Panc1 (cell line): ENCODE results near the gene NFYC. TPM values are rescaled to one million over a fixed set of nuclear protein-coding genes. Genes with fewer than 3 reads are reported as not detected.

Source experiments
- ATAC-seq: fragments of 200-7000 bp; cut with Tn5 transposase; 2 replicates; pipeline ENCODE4 v1.9.1; 2020; ENCODE audit warnings: mild to moderate bottlenecking, moderate library complexity
- BruUV-seq: library from RNA; stranded (reverse); fragments of 400-500 nt; replicated peaks from 2 replicates; lab custom pipeline; 2021; lab: Mats Ljungman, UMichigan
- CTCF ChIA-PET: fragments of 300-600 bp; sonication (Branson Sonifier 250); formaldehyde crosslinking; loops from one replicate; lab custom pipeline; 2022; ENCODE audit warnings: antibody characterized with exemption; lab: Charles Lee
- POLR2A ChIA-PET: fragments of 300-600 bp; sonication (Branson Sonifier 250); formaldehyde crosslinking; loops from one replicate; lab custom pipeline; 2022; ENCODE audit warnings: antibody characterized with exemption; lab: Charles Lee
- DNase-seq: peaks from one replicate; pipeline ENCODE4 v3.0.0-alpha.2; 2010; ENCODE audit warnings: low read depth, low spot score
- H3K27ac ChIP-seq: 2 replicates; pipeline ENCODE4 v1.5.1; 2011; ENCODE audit warnings: mild to moderate bottlenecking, low read length, inconsistent platforms
- H3K27me3 ChIP-seq: fragments of 200-500 bp; sonication (Bioruptor generic); 2 replicates; pipeline ENCODE4 v1.6.0; 2014; ENCODE audit warnings: low read length, inconsistent platforms; ENCODE audit not compliant: control insufficient read depth, insufficient read depth
- H3K36me3 ChIP-seq: fragments of 200-500 bp; sonication (Bioruptor generic); 2 replicates; pipeline ENCODE4 v1.5.1; 2014; ENCODE audit warnings: inconsistent platforms, mild to moderate bottlenecking, low read length, moderate library complexity; ENCODE audit not compliant: control insufficient read depth, insufficient read depth
- H3K4me1 ChIP-seq: 2 replicates; pipeline ENCODE4 v1.5.1; 2011; ENCODE audit warnings: inconsistent platforms, mild to moderate bottlenecking, low read length, moderate library complexity; ENCODE audit not compliant: control insufficient read depth, insufficient read depth
- H3K4me3 ChIP-seq, 2 experiments: 2 replicates each; pipeline ENCODE4 v1.5.1; 2011 to 2012; ENCODE audit warnings: low read depth in 2 of 2, low read length in 2 of 2, mild to moderate bottlenecking in 2 of 2, inconsistent platforms in 1 of 2, moderate library complexity in 1 of 2
- H3K9me3 ChIP-seq: fragments of 200-500 bp; sonication (Bioruptor generic); 2 replicates; pipeline ENCODE4 v1.5.1; 2014; ENCODE audit warnings: low read depth, mild to moderate bottlenecking, inconsistent platforms, low read length, moderate library complexity; ENCODE audit not compliant: control insufficient read depth, insufficient read depth
- CTCF ChIP-seq: fragments of 450-650 bp; IDR thresholded peaks from 2 replicates; pipeline ENCODE4 v1.5.1; 2017; ENCODE audit warnings: mild to moderate bottlenecking
- POLR2AphosphoS5 ChIP-seq: IDR thresholded peaks from 2 replicates; pipeline ENCODE4 v1.6.1; 2012; ENCODE audit warnings: mild to moderate bottlenecking, low read depth, low read length, moderate library complexity
- REST ChIP-seq, 2 experiments: IDR thresholded peaks; 2 replicates each; pipeline ENCODE4 v1.6.1; 2011 to 2012; ENCODE audit warnings: low read depth in 2 of 2, control low read depth in 1 of 2, low read length in 1 of 2, mild to moderate bottlenecking in 1 of 2, moderate library complexity in 1 of 2; ENCODE audit not compliant: insufficient read depth in 1 of 2
- SIN3A ChIP-seq: IDR thresholded peaks from 2 replicates; pipeline ENCODE4 v1.6.1; 2012; ENCODE audit warnings: low read depth, mild to moderate bottlenecking, low read length, moderate library complexity, borderline replicate concordance; ENCODE audit not compliant: insufficient read depth
- TCF7L2 ChIP-seq: IDR thresholded peaks from 2 replicates; pipeline ENCODE4 v1.6.1; 2011; ENCODE audit warnings: mild to moderate bottlenecking, low read depth, low read length, inconsistent platforms
- in situ Hi-C: cut with HindIII; loops from 2 replicates; pipeline ENCODE4 v1.10.0; 2016; ENCODE audit warnings: low sequenced_read_pairs, low pct_unique_long_range_greater_than_20kb
- intact Hi-C: fragments of 100-400 bp; cut with micrococcal nuclease; formaldehyde crosslinking; loops from one replicate; pipeline ENCODE4 v1.10.0; 2022; ENCODE audit not compliant: unreplicated experiment
- total RNA-seq: library from RNA; stranded (reverse); gene quantifications from one replicate; pipeline ENCODE4 v1.2.1, GENCODE V29; 2021; ENCODE audit not compliant: unreplicated experiment

NFYC gene
- total RNA-seq, 1 experiment from 2014 or later: 81.9 TPM

- no TSS peak for BruUV-seq
- in situ Hi-C loops: no loop called here
- TF ChIP-seq SIN3A (no peak), TCF7L2 (no peak), POLR2AphosphoS5 (no peak), REST (IDR thresholded peaks at IDR 0.05; ENCODE audit: insufficient read depth in 1 of 2, low read depth in 2 of 2, low read length in 1 of 2) (no peak), CTCF (no peak)
- H3K4me3 ChIP-seq: no peak overlapping the region
- H3K36me3 ChIP-seq: peaks cover 27% of the 10 kb centered on the region
- DNase-seq (no peak), ATAC-seq (no peak)
- intact Hi-C loops: no loop called here
- ChIA-PET CTCF (no interaction called here), POLR2A (interaction anchor here (0.5 kb wide), 1 partner anchor 9 kb away, joined by 5 read pairs; no protein-coding TSS in a partner anchor)
- H3K27ac ChIP-seq: no peak overlapping the region
- peaks cover 2% of the 10 kb centered on the region; the same call in 1 of the 2 replicates for H3K4me1 ChIP-seq
- no peaks in the 10 kb centered on the region for H3K9me3 ChIP-seq
- no peaks in the 10 kb centered on the region for H3K27me3 ChIP-seq
These were observed 55.0 kb downstream of the NFYC start for GRCh38 chr1:40746344-40747090.

- intact Hi-C loops (no loop called here), in situ Hi-C loops (no loop called here)
- Histone ChIP-seq H3K4me1 (peaks cover 2% of the 10 kb centered on the region; the same call in 1 of the 2 replicates), H3K27me3 (no peaks in the 10 kb centered on the region), H3K27ac (no peak overlapping the region), H3K9me3 (no peaks in the 10 kb centered on the region), H3K4me3 (no peak overlapping the region), H3K36me3 (peaks cover 41% of the 10 kb centered on the region)
- POLR2A ChIA-PET: interaction anchor here (0.6 to 0.8 kb wide), 2 partner anchors 32 to 268 kb away, joined by 3 to 4 read pairs; no protein-coding TSS in a partner anchor
- ATAC-seq: no peak
- CTCF ChIA-PET: interaction anchor here (0.7 kb wide), 1 partner anchor 531 kb away, joined by 3 read pairs; no protein-coding TSS in a partner anchor
- DNase-seq: no peak
- TF ChIP-seq REST (IDR thresholded peaks at IDR 0.05; ENCODE audit: insufficient read depth in 1 of 2, low read depth in 2 of 2, low read length in 1 of 2) (no peak), POLR2AphosphoS5 (no peak), CTCF (no peak), TCF7L2 (no peak), SIN3A (no peak)
- no TSS peak for BruUV-seq
These were observed 57.6 kb downstream of the NFYC start for GRCh38 chr1:40748841-40749718.
